ENCODE data around the gene AUH.
"Not testable (repeated sequence)": the region's sequence is repeated elsewhere in the genome, so short reads cannot be mapped to it uniquely, and the experiment has no call there.

AUH gene

DNA sequence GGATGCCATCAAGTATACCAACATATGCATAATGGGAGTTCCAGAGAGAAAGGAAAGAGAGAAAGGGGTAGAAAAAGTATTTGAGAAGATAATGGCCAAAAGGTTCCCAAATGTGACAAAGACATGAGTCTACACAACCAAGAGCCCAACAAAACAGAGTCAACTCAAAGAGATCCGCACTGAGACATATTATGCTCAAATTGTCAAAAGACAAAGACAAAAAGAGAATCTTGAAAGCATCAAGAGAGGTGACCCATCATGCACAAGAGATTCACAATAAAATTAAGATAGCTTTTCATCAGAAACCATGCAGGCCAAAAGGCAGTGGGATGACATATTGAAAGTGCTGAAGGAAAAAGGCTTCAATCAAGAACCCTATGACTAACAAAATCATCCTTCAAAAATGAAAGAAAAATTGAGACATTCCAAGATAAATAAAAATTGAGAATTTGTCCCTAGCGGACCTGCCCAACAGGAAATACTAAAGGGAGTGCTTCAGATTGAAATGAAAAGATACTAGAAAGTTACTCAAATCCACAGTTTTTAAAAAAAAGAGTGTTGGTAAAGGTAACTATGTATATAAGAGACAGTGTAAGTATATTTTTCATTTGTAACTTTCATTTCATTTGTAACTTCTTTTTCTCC lies 160.9 kb downstream of the AUH start:
- no peak for DNase-seq

DNA sequence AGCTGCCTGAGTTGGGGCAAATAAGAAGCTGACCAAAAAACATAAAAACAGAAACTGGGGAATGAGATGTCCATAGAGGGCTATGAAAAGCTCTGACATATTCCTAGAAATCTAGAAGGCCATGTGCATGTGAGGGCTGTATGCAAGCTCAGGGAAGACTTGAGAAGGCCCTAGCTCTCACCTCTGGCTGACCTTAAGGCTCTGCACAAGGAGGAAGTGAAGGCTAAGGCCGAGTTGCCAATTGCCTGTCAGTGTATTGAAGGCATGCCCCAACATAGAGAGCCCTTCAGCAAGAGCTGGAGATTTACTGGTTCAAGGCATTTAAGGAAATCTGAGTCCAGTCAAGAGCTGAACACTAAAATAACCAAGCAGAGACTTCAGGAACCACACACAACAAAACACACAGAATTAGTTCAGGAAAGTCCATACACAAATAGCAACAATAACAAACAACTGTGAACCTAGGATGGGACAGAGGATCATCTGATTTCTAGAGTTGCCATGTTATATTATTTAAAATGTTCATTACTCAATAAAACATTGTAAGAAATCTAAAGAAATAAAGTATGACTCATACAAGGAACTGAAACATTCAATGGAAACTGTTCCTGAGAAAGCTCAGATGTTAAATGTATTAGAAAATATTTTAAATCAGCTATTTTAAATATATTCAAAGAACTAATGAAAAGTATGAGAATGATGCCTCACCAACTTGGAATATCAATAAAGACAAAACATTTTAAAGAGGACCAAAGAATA lies 161.8 kb downstream of the AUH start:
- peak in 1 of 2 donors; percentile 65 for DNase-seq

DNA sequence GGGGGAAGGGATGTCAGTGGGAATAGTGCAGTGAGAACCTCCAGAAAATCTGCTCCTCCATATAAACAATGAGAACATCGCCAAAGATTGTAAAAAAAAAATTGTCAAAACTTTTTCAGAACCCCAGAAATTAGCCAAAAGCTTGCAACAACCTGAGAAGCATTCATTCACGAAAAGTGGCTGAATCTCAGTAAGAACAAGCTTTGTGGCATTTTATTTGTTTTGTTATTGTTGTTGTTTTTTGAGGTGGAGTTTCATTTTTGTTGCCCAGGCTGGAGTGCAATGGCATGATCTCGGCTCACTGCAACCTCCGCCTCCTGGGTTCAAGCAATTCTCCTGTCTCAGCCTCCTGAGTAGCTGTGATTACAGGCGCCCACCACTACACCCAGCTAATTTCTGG lies 162.8 kb downstream of the AUH start:
- not testable (repeated sequence) for DNase-seq

DNA sequence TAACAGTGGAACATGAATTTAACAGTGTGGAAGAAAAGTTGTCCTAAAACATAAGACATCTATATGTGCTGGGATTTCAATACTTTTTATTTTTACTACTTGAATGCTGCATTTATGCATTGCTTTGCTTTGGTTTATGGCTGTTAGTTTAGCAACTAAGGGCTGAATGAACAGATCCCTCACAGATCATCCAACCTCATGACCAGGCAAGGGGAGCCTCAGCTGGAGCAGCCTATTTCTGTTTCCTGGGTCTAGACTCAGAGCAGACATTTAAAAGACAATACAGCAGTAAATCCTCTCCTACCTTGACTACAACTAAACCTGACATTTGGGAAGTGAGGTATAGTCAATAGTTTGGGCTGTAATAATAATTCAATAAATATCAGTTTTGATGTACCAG lies 163.3 kb downstream of the AUH start:
- no peak for DNase-seq

DNA sequence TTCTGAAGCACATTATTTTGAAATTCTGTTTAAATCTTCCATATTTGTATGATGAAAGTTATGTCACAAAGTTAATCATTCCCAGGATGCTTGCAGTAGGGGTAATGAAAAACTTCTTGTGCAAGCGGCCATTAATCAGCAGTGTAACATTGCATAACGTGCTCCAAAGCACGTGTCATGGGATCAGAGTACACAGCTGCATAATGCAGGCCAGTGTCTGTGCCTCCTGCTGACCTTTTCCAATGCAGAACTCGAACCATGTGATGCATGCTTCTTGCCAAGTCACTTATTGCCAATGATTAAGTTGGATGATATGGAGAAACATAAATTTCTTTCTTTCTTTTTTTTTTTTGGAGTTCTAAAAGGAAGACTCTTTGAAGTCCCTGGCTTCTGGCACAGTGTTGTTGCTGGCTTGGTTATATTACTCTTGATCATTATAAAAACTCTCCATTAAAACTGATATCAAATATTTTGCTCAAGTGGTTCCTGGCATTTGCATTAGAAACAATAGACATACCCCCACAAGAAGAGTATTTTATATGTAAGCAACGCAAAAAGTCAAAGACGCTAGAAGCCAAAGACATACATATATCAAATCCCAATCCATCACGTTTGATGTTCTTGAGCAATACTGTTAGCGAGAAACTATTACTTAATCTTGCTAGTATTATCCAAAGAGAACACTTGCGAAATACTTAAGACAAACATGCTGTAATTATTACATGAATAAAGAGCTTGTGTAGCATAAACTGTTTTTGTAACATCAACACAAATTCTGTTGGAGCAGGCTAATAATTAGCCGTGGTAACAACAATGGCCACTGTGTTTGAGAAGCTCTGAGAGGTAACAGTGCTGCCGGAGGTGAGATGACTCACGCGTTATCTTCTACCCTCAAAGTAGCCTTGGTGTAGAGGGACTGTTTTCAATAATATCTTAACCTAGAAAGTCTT lies 164.2 kb downstream of the AUH start:
- peak in 1 of 2 donors; percentile 78 for DNase-seq

DNA sequence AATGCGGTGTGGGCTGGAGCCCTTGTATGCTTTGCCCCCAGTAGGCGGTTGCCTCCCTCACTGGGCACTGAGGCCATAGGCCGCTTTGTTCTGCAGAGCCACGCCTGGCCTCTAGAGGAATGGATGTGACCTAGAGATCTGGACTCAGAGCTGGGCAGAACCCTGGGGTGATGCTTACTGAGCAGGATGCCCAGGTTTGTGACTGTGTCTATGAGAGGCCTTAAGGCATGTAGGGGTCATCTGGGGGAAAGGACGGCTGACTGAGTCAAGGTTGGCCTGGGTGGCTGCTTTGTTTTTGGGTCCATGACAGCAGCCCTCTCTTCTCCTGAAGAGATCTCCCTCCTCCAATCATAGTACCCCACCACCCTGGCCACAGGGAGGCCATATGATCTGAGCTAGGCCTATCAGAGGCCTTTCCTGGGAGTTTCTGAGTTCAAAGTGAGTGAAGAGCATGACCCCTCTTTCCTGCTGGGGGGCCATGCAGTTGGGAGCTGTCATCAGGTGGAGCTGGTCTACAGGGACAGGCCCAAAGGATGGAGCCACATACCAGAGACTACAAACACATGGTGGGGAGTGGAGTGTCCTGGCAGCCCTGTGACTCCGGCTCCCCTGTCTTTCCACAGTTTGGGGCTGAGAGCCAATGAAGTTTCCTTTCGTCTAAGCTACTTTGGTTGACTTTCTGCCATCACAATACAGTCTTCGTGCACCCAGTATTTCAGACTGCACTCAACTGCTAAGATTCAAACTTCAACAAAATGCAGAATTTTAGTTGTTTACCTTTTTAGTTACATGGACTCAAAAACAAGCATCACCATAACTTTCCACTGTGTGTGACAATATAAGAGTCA lies 165.4 kb downstream of the AUH start:
- DNase-seq, result no peak

DNA sequence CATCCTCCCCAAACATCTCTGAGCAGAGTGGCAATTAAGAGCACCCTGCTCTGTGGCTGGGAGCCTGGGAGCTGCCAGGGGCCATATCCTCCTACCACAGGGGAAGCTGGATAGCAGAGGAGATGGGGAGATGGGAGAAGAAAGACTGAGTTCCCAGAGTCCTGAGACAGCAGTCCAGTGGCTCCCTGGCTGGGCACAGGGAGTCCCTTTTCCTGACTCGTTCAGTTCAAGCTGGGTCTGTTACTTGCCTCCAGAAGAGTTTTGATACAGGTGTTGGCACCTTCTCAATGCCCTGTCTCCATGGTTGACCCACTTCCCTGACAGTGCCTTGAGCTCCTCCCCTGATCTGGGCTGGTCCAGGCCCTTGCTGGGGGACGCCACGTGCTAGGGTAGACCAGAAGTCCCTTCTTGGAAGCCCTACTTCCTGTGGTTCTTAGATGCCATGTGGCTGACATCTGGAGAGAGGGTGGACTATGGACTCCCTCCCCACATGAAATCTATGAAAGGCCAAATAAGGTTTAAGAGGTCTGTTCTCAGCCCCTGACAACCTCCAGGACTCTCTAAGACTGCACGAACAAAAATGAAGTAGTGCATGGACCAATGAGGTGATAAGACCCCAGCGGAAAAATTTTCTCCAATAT lies 166.2 kb downstream of the AUH start:
- DNase-seq, result no peak

DNA sequence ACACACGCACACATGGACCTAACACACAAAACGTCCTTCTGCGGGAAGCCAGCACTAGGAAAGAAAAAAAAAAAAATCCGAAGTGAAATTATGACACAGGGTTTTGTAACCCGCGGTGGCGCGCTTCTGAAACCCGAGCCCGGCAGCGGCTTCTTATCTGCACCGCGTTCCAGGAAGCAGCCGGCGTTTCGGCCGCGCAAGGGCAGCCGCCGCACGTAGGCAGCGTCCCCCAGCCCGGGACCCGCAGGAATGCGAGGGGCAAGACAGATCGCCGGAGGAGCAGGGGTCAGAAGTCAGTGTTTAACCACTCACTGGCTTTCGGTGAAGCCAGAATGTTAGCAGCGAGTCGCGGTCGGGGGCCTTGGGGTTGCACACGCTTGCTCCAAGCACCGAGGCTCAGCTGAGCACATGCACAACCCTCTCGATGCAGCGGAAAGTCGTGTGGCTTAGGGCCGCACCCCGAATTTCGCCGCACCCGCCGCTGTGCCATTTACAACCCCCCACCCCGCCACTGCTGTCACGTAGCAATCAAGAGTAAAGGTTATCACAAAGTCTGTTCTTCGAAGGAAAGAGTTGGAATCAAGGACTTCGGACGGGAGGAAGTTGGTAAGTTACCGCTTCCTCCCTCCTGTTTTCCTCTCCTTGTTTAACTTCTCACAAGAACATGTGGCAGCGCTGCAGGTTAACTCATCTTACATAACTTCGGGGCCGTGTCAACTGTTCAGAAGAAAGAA lies 167.9 kb downstream of the AUH start:
- peak; percentile 65 for DNase-seq

DNA sequence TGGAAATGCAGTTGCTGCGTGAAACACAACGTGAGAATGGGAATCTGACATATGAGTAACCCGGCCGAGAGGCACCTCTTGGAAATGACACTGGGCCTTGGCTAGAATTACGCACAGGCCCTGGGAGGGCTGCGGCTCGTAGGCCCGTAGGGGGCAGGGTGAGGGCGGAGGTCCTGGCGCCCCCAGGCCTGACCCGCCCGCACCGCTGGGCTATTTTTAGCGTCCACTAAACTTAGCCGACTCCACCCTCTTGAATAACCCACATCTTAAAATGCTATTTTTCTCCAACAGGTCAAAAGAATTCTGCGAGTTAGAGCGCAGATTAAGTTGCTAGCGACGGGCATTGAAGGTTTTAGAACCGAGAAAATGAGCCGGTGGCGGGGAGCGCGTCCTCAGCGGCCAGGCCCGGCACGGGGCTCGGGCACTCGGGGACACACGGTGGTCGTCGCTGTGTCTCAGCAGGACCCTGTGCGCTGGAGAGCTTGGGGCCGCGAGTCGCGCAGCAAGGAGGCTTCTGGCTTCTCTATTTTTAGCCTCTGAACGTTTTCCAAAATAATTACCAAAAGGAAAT lies 168.5 kb downstream of the AUH start:
- DNase-seq, result peak; percentile 72 to 87

DNA sequence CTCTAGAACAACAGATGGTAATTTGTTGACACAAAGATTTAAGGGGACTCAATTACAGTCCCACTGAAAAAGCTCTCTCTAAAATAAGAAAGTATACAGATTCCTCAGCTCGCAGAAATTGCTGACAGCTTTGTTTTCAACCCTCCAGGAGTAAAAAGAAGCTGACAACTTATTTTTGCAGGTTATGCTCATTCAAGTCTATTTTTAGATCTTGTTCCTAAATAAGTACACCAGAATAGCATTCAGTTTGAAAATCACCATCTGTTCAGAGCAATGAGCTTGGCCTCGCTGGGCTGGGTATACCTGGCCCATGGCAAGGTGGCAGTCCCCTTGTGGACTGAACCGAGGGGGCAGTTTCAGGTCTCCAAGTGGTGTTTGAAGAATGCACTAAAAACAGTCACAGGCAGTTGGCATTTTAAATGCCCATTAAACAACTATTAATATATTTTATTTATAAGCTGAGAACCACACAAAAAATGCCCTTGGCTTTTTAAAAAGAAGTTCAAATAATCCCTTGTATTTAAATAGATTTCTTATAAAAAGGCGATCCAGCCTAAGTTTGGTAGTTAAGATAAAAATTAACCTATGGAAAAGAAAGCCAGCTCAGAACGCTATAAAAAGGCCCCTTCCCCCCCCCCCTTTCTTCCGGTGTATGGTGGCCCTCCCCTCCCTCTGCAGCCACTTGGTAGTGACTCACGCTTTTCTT lies 169.2 kb downstream of the AUH start:
- DNase-seq, result no peak

DNA sequence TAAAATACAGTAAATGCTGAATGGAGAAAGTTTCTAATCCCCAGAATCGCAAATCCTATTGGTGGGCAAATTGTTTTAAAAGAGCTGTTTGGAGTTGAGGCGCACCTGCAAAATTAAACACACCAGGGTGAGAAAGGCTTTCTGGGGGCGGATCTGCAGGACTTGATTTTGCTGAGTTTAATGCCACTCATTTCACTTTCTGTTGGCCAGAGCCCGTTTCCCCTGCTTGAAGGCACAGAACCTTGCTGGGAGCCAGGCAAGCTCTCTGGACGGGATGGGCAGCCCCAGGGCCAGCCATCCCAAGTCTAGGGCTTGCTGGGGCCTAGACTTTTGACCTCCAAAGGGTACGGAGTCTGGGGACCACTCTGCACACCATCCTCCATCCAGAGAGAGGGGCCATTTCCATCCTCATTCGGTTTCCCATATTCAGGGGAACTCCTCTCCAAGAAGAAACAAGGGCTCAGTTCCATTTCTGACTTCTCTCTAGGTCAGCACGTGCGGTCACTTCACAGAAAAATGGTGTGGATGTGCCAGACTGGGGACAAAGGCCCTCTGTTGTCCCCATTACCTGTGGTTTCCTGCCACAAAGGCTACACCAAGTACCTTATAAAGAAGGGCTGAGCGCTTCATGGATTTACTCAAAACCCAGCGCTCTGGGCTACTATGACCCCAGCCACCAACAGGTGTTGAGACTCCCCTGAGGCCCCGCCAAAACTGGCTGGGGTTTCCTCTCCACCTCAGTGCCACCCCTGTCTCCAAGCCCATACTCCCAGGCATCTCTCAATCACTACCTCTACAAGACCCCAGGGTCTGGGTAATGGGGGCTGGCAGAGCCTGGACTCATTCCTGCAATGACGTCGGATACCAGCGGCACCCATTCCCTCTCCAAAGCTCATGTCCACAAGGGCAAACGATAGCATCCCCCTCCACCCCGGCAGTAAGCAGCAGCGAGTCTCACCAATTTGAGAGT lies 170.0 kb downstream of the AUH start:
- no peak for DNase-seq

DNA sequence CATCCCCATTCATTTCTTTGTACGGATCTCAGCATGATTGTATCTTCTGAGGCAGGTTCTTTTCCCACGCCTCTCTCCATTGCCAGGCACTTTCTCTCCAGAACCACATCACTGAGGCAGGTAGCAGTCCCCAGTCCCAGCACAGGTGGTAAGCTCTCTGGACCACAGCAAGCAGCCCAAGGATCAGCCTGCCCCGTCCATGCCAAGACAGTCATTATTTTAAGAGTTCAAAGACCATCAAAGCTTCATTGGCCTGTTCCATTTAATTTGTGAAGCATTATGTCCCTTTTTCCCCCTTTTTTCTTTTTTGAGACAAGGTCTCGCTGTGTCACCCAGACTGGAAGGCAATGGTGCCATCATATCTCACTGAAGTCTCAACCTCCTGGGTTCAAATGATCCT lies 171.7 kb downstream of the AUH start:
- no peak for DNase-seq

DNA sequence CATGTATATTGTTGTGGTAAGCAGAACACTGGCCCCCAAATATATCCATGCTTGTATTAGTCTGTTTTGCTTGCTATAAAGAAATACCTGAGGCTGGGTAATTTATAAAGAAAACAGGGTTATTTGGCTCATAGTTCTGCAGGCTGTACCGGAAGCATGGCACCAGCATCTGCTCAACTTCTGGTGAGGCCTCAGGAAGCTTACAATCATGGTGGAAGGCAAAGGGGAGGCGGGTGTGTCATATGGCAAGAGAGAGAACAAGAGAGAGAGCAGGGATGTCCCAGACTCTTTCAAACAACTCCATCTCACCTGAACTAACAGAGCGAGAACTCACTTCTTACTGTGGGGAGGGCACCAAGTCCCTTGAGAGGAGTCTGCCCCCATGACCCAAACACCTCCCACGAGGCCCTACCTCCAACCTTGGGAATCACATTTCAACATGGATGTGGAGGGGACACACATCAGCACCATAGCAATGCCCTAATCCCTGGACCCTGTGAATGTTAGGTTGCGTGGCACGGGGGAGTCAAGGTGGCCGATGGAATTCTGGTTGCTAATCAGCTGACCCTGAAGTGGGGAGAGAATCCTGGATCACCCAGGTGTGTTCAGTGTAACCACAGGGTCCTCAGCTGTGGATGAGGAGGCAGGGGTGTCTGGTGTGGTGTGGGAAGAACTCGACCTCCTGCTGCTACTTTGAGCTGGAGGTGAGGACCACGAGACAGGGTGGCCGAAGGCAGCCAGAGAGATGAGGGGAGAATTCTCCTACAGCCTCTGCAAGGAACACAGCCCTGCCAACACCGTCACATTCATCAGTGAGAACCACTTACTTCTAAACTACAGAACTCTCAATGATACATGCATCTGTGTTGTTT lies 172.8 kb downstream of the AUH start:
- no peak for DNase-seq

DNA sequence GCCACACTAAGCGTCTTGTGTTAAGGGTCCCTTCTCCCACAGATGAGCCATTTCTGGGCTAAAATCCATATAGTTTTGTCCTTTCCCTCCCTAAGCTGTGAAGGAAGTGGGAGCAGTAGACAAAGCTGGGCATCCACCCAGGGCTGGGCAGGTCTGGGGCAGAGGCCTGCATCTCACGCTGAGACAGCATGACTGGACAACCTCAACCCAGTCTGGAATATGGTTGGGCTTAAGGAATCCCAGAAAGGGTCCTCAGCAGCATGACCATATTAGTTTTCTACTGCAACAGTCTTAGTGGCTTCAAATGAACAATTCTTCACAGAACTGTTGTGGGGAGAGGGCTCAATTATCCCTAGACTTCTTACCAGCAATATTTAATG lies 173.8 kb downstream of the AUH start:
- DNase-seq, result no peak

DNA sequence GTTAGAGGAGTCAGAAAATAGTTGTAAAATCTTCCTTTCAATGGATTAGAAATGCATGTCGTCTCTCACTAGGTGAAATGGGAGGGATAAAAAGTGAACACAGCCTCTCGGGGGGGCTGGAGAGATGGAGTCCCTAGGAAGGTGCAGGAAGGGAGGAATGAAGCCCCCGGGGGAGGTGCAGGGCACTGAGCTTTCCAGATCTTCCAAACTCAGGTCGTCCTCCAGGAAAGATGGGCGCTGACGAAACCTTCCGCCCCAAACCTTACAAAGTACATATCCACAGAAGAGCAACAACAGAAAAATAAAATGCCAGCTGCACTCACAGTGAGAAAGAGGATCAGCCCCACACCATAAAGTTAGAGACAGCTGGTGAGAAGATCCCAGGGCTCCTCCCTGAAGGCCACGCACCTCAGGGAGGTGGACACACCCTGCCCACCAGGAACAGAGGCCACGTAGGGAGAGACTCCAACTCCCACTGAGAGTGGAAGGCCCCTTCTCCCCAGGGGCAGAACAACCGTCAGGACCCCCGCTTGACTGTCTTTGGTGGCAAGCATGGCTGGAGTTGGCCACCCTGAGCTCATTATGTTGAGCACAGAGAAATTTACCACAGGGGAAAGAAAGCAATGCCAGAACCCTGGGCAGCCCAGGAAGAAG lies 174.3 kb downstream of the AUH start:
- no peak for DNase-seq

DNA sequence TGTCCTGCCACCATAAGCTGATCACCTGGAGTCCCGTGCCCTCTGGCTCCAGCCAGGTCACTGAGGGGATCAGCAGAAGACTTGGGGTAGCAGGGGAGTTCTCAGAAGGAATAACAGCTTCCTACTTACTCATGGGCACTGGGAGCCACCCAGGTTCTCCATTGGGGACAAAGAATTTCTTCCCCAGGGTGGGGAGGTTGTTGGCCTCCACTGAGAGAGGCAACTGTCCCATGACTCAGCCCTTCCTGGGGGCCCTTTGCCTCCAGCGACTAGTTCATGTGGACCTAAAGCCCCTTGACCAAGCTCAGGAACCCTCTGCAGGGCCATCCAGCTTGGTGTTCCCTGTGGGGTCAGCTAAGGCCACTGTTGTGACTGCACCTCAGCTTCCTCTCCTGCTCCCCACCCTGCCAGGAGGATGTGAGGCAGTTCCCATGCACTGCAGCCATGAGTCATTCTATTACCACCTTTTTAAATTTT lies 175.0 kb downstream of the AUH start:
- DNase-seq, result peak in 1 of 2 donors; percentile 35

DNA sequence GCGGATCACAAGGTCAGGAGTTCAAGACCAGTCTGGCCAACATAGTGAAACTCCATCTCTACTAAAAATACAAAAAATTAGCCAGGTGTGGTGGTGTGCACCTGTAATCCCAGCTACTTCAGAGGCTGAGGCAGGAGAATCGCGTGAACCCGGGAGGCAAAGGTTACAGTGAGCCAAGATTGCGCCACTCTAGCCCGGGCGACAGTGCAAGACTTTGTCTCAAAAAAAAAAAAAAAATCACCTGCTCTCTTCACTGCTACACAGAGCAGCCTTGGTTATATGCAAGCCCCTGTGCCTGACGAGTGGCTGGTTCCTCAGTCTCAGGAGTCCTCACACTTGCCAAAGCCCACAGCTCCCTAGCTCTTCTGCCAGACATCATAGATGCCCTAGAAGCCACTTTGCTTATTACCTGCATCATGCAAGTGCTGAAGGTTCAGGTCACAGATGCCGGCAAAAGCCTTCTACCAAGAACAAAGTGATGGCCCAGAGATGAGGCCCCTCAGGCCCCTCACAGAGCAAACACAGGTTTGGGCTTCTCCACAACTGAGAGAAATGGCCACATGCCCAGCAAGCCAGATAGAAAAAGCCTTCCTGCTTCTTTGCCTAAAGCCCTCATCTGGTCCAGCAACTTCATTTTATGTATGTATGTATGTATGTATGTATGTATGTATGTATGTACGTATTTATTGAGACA lies 176.4 kb downstream of the AUH start:
- no peak for DNase-seq

Data from CD4-positive, alpha-beta T cell treated with Interferon alpha-2 for 1 hour (primary cell).